Measurements from ENCODE around the gene PLA2G2D.

Gene PLA2G2D

DNA sequence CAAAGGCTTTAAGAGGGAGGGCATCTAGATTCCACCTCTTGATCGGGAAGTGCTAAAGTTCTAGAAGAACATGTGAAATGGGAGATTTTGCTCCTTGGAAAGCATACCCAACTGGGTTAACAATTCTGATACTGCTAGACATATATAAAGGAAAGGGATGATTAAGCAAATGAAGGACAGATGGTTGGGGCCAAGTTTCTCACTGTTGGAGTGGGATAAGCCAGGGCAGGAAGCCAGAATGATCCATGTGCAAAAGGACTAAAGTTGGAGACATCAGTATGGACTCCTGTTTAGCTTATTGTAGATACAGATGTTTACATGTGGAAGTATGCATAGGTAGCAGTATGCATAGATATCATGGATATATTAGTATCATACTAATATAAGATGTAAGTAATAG, 32.5 kb downstream of the PLA2G2D start:
- DNase-seq (ENCODE audit: low spot score), result no peak

DNA sequence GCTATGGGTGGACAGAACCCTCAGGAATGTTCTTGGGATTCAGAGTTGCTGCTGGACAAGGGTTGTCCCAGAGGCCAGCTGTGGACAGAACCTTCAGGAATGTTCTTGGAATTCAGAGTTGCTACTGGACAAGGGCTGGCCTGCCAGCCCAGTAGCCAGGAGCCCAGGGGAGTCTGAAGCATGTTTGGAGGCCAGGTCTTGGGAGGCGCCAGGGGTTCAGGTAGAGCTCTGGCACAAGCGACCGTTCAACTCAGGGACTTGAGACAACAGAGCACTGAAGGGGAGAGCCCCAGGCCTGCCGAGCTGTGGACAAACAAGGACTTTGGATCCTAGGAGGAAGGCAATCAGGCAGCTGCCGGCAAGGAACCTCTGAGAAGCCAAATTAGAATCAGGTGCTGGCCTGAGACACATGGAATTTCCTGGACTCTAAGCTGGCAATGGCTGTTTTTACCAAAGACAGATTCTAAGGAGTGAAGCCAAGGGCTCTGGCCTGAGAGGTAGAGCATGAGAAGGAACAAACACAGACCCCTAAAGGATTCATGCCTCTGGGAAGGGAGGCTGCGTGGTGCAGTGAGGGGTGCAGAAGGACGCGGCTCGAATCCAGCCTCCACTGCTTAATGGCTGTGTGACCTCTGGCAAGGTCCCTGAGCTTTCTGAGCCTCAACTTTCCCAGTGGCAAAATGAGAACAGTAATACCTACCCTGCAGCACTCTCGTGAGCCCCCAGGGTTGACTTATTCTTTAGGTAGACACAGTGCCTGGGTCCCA, 36.0 kb downstream of the PLA2G2D start:
- DNase-seq (ENCODE audit: low spot score), result no peak

DNA sequence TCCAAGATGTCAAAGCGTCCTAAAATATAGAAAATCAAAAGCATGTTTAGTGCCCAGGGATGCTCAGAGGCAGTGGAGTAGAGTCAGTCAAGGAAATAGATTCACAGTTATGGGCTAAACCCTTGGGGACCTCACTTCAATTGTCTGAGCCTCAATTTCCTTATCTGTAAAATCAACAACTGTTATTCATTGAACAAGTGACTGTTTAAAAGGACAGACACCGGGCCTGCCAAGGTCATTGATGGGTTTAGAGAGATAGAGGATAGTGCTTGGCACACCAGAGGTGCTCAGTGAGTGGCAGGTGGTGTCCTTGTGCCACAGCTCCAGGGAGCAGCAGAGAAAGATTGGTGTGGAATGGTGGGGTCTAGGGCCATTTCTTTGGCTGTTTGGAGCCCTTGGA, 36.6 kb downstream of the PLA2G2D start:
- DNase-seq (ENCODE audit: low spot score), result no peak

DNA sequence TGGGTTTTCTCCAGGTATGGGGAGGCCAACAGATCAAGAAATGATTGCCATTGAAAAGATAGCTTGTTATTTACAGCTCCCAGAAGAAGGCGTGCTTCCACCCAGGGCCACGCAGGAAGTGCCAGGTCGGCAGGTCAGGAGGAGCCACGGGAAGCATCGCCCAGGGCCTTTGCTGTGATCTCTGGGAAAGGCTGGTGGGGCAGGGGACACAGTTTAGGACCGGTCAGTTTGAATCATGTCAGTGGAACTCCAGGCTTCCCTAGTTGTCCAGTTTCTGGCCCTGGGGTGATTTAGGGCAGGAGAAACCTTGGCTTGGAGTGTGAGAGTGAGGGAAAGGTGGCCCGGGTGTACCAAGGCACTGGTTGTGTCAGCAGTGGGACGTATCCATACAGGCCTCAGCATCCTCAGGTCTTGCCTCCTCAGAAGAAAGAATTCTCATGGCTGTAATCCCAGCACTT, 38.0 kb downstream of the PLA2G2D start:
- DNase-seq (ENCODE audit: low spot score), result no peak

DNA sequence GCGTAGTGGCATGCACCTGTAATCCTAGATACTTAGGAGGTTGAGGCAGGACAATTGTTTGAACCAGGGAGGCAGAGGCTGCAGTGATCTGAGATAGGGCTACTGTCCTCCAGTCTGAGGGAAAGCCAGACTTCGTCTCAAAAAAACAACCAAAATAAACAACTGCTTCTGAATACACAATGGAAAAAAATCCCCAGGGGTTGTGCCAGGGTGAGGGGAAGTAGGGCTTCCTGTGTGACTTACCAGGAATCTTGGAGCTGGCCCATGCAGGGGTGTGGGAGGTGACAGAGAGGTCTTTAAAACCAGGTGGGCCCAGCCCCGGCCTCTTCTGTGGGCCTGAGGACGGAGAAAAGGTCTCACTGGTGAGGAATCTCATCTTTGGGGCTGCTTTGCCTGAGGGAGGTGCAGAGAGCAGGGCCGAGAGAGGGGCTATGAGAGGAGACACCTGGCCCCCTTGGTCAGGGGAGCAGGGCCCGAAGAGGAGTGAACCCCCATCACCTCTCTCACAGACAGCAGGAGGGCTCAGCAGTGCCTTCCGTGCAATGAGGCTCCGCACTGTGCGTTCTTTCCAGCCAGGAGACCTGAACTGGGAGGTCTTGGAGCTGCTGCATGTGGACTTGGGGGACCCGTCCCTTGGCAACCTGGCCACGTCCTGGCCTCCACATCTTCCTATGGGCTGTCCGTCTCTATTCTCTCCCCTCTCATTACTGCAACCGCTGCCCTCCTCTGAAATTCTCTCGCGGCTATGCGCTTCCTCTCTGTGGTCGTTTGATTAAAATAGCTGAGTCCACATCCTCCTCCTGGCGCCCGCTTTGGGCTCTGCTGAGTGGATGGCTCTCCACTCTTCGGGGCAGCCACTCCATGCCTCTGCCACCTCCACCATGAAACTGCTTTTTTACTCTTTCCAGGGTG, 38.6 kb downstream of the PLA2G2D start:
- no peak for DNase-seq (ENCODE audit: low spot score)

DNA sequence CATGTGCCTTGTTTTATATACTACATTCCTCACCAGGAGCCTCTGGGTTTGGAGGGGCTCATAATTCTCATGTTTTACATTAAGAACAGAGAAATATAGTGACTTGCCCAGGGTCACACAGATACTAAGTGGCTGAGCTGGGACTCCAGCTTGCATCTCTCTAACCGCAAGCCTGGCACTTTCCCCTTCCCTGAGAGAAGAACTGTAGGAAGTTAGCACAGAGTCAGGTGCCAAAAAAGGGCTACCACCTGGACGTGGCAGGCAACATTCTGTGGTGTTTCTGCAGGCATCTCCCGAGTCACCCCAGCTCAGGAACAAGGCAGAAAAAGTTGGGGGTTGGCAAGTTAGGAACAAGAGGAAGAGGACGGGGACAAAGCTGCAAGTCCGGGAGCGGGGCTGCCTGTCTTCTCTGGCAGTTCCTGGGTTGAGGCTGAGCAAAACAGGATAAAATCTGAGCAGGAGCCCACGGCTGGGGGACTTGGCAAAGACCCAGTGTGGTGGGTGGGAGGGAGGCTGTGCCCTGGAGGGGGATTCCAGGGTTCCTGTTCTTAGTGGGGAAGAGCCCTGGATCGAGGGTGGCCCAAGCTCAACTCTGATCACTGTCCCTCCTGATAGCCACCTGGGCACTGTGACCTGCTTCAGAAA, 39.6 kb downstream of the PLA2G2D start:
- no peak for DNase-seq (ENCODE audit: low spot score)

DNA sequence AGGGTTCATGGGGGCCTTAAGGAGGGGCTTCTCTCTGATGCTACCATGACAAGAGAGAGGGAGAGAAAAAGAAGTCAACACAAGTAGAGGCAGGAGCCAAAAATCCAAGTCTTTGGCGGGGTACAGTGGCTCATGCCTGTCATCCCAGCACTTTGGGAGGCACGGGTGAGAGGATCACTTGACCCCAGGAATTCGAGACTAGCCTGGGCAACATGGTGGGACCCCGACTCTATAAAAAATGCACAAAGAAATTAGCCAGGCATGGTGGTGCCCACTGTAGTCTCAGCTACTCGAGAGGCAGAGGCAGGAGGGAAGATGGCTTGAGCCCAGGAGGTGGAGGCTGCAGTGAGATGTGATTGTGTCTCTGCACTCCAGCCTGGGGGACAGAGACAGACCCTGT, 40.6 kb downstream of the PLA2G2D start:
- DNase-seq (ENCODE audit: low spot score), result no peak

DNA sequence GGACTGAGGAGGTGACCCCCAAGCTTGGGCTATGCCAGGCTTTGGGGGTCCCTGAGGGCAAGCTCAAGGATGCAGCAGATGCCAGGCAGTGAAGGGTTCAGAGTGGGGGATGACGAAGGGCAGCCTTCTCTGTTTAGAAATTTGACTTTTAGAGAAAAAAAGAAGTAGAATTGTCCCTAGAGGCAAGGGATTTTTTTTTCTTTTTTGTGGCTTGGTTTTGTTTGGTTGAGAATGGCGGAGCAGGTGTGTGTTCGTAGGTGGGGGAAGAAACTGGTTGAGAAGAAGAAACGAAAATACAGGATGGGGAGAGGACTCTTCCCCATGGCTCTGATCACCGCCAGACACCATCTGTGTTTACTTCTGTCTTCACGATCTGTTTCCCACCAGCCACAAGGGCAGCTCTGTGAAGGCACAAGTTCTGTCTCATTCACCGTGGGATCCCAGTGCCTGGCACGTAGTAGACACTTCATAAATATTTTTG, 41.1 kb downstream of the PLA2G2D start:
- DNase-seq (ENCODE audit: low spot score), result no peak

DNA sequence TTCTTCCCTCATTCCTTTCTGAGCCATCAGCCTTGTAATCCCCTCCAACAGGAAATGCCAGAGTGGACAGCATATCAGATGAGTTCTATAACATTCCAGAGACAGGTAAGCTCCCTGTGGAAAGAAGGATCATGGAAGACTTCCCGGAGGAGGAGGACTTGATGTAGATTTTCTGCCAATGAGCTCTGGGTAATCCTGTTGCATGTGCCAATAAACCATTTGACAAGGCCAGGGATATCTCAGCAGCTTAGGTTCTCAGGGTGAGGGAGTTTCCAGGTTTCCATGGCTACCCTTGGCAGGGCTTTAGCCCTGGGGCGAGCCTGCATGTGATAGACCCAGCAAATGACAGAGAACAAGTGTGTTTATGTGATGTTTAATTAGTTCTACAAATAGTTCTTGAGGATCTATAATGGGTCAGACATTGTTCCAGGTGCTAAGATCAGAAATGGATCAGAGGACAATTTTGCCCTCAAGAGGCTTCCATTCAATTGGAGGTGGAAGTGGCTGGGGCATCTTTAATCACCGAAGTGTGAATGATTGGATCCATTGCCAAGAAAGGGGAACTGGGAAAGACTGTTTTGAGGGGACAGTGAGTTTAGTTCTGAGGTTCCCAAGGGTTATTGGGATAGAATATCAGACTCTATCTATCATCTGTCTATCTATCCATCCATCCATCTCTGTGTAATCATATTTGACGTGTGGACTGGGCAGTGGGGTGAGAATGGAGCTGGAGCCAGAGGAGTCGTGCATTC, 42.5 kb downstream of the PLA2G2D start:
- no peak for DNase-seq (ENCODE audit: low spot score)

DNA sequence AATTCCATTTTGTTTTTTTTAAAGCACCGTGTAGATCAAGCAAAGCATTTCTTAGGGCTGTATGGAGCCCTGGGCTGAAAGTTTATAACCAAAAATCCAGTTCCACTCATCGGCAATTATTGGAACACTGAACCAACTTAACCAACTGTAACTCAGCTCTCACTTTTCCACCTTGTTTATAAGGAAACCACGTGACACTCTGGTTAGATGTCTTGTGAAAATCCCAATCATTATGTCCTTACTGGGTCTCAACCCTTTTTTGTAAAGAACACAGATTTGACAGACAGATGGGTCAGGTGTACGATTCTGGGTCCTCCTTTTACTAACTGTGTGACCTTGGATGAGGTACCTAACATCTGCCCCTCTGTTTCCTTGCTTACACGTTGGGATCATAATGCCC, 43.1 kb downstream of the PLA2G2D start:
- no peak for DNase-seq (ENCODE audit: low spot score)

DNA sequence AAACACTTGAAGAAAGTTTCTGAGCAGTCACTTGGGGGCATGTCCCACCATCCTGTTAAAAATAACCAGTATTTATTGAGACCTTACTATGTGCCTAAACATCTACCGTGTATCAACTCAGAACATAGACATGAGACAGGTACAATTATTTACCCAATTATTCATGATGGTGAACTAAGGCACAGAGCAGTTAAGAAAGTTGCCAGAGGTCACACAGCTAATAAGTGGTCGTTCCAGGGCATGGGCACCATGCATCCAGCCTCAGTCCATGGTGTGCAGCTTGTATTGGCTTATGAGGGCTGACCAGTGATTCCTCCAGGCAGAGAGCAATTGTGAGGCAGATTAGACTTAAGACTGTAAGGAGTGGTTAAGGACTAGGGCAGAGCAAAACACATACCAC, 44.0 kb downstream of the PLA2G2D start:
- no peak for DNase-seq (ENCODE audit: low spot score)

DNA sequence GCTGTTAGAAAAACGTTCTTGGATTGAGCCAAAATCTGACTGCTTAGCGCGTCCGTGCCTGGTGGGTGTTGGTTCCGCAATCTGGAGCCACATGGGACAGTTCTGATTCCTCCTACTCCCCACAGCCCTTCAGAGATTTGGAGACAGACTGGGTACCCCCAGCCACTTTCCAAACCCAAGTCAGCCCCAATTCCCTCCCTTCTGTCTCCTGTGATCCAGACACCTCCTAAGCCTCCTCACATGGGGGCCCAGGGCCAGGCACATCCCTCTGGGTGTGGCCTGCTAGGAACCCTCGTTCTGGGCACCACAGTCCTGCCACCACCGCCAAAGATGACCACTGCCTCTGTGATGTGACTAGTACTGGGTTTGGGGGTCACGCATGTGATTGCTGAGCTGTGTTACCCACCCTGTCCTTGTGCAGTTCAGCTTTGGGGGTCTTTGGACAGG, 44.6 kb downstream of the PLA2G2D start:
- DNase-seq (ENCODE audit: low spot score), result no peak

DNA sequence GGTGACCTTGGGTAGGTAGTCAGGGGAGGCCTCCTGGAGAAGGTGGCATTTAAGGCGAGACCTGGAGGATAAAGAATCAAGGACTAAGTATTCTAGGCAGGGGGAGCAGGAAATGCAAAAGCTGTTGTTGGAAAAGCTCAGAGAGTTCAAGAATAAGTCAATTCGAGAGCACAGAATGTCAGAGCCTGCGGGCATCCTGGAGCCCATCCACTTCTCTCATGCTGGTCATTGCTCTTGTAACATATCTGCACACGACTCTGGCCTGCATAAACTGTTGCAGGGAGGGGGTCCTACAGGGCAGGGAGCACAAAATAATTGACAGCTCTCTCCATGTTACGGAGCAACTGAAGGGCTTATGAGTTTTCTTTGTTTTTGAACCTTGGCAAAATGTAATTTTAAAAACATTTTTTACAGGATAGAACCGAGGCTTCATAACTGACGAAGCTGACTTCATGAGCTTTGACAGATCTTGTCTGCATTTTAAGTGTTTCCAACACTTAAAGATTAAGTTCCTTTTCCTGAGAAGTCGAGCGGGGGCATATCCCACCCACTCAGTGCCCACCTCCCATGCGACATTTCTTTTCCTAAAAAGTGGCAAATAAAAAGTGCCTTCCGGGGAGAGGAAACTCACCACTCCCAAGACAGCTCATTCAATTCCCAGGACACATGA, 45.1 kb downstream of the PLA2G2D start:
- DNase-seq (ENCODE audit: low spot score), result no peak

DNA sequence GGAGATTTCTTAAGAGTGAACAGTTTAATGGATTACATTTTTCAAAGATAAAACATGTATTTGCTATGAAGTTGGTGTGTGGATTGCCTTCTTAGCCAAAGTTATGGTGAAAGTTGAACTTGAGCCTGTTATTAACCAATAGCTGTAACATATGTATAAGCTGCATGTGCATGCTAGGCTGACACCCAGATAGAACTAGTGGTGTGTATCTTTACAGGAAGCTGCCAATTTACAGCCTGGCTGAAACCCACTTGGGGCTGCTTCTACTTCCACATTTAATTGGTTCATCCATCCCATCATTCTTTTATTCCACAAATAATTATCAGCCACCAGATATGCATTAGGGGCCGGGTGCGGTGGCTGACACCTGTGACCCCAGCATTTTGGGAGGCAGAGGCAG, 46.1 kb downstream of the PLA2G2D start:
- no peak for DNase-seq (ENCODE audit: low spot score)

DNA sequence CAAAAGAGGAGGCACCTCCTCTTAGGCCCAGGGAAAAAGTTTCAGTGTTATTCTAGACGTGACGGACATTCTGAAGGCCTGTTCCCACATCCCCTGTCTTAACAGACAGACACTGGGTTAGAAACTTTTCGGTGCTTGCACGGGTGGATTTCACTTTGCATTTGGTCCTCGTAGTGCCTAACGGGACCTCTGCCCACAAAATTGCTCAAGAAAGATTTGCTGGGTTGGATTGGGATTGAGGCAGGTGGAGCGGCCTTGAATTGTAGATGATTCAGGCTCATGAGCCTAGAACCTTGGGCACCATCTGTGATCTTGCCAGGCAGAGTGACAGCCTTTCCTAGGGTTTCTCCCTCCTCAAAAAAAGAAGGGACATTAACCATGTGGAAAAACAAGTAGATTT, 46.6 kb downstream of the PLA2G2D start:
- DNase-seq (ENCODE audit: low spot score), result no peak

DNA sequence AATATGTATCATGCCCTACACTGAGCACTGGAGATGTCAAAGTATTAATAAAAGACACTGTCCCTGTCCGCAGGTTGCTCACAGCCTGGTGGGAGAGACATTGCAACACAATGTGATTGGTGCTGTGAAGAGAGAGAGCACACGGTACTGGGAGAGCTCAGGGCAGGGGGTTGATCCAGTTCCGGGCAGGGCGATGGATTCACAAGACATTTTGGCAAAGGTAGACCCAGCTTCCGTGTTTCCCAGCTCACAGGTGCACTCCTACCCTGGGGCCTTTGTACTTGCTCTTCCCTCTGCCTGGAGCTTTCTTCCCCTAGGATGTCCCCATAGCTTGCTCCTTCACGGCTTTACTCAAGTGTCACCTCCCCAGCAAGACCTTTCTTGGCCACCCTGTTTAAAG, 47.9 kb downstream of the PLA2G2D start:
- DNase-seq (ENCODE audit: low spot score), result no peak

DNA sequence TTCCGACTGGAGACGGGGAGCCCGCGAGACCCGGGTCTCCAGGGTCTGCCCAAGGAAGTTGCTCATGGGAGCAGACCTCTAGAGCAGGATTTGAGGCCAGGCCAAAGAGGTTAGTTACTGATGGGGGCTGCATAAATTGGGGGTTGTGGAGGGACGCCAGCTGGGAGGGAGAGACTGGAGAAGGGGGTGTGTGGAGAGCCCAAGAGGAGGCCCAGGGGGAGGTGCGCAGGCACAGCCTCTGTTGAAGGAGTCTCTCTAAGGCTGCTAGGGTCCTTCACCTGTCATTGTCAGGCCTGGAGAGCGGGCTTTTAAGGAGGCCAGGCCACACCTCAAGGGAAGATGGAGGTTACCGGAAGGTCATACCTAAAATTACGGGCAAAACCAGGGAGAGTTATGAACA, 49.0 kb downstream of the PLA2G2D start:
- DNase-seq (ENCODE audit: low spot score), result no peak

DNA sequence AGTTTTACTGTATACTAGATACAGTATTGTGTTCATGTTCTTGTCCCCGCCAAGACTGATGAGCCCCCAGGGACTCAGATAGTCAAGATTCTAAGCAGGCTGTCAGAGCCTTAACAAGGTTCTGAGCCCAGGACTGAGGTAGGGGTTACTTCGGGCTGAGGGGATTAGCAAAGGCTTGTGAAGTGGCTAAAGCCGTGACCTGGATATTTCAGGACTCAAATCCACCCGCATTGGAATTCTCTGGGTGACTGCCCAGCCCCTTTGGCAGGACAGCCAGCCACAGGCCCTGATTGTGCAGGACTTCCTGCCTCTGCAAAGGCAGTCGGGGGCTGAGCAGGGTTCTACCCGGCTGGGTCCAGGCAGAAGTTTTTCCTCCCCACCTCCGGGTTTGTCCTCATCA, 49.5 kb downstream of the PLA2G2D start, which contains the start of gene PLA2G5:
Gene PLA2G5 (plus strand): TSS at position 321 of the 400 bp plus-strand sequence. CDS start 14,637 bp downstream, outside the sequence.
- no peak for DNase-seq (ENCODE audit: low spot score)

DNA sequence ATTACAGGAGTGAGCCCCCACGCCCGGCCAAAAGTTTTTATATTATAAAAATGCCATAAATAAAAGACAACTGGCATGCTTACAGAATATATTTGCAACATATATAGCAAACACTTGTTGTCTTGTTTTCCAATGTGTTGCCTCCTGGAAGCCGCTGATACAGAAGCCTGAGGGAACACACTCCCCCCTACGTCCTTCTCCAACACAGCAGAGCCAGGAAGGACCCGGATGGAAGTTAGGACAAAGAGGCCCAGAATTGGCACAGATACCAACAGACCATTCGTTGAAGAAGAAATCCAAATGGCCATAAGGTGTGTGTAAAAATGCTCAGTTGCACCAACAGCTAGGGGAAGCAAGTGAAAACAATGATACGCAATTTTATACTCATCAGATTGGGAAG, 50.6 kb downstream of the PLA2G2D start:
- DNase-seq (ENCODE audit: low spot score), result no peak

DNA sequence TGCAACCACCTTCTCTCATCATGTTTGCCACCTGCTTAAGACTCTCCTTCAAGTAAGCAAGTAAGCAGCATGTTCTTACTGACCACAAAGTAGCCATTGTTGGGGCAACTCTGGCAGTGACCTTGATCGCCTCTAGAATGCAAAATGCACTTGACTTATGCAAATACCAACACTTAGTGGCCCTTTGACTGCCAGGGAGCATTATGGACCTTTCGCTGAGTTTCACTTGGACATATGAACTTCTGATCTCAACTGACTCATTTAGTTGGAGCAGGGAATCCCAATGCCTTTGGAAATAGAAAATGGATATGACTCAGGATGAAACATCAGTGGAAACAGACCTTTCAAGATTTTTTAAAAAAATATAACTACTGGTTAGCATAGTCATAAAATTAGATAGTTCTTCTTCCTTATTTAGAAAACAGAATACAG, 55.5 kb downstream of the PLA2G2D start:
- DNase-seq (ENCODE audit: low spot score), result no peak
